ENCODE results near the gene ZNF615.
"Not testable (repeated sequence)": the region's sequence is repeated elsewhere in the genome, so short reads cannot be mapped to it uniquely, and the experiment has no call there.

ZNF615 gene

GRCh38 chr19:51965583-51965982 is 42.4 kb downstream of the ZNF615 start:
- no peak for DNase-seq (ENCODE audit: low read depth, low spot score)
- ChIA-PET CTCF (no interaction called here), POLR2A (no interaction called here)
- no peak for TF ChIP-seq CTCF (IDR thresholded peaks at IDR 0.05; ENCODE audit: insufficient read depth, low read length, missing control alignments)
- no peak overlapping the region for H3K4me3 ChIP-seq (ENCODE audit: low read depth, low read length)

GRCh38 chr19:51960621-51961233 is 47.3 kb downstream of the ZNF615 start:
- CTCF ChIA-PET, POLR2A ChIA-PET: not testable (repeated sequence)

GRCh38 chr19:51959791-51960190 is 48.2 kb downstream of the ZNF615 start:
- H3K4me3 ChIP-seq (ENCODE audit: low read depth, low read length) = no peak overlapping the region
- POLR2A ChIA-PET = no interaction called here
- no peak for DNase-seq (ENCODE audit: low read depth, low spot score)
- CTCF ChIA-PET = no interaction called here
- no peak for TF ChIP-seq CTCF (IDR thresholded peaks at IDR 0.05; ENCODE audit: insufficient read depth, low read length, missing control alignments)

More at GRCh38 chr19:51960621-51961233, 47.3 kb downstream of the ZNF615 start:
- not testable (repeated sequence) for H3K4me3 ChIP-seq (ENCODE audit: low read depth, low read length); DNase-seq (ENCODE audit: low read depth, low spot score)

GRCh38 chr19:51957846-51958245 is 50.2 kb downstream of the ZNF615 start:
- POLR2A ChIA-PET; DNase-seq (ENCODE audit: low read depth, low spot score); CTCF ChIA-PET; H3K4me3 ChIP-seq (ENCODE audit: low read depth, low read length): not testable (repeated sequence)

GRCh38 chr19:51948975-51949374 is 59.0 kb downstream of the ZNF615 start:
- CTCF ChIA-PET = no interaction called here
- DNase-seq (ENCODE audit: low read depth, low spot score) = no peak
- no peak for TF ChIP-seq CTCF (IDR thresholded peaks at IDR 0.05; ENCODE audit: insufficient read depth, low read length, missing control alignments)
- H3K4me3 ChIP-seq (ENCODE audit: low read depth, low read length) = peak overlapping the region; percentile 30
- POLR2A ChIA-PET = no interaction called here

- CTCF ChIA-PET = no interaction called here
- TF ChIP-seq CTCF (IDR thresholded peaks at IDR 0.05; ENCODE audit: insufficient read depth, low read length, missing control alignments) = no peak
- no peak overlapping the region for H3K4me3 ChIP-seq (ENCODE audit: low read depth, low read length)
- POLR2A ChIA-PET = no interaction called here
- no peak for DNase-seq (ENCODE audit: low read depth, low spot score)
Observed at GRCh38 chr19:51946602-51947001, 61.4 kb downstream of the ZNF615 start.

GRCh38 chr19:51944798-51945552 is 63.0 kb downstream of the ZNF615 start:
- CTCF ChIA-PET = no interaction called here
- POLR2A ChIA-PET = no interaction called here
- no peak for DNase-seq (ENCODE audit: low read depth, low spot score)
- TF ChIP-seq CTCF (IDR thresholded peaks at IDR 0.05; ENCODE audit: insufficient read depth, low read length, missing control alignments) = no peak
- no peak overlapping the region for H3K4me3 ChIP-seq (ENCODE audit: low read depth, low read length)
